T-helper 2 cell treated with Interferon-gamma antibody and Interleukin-4, amounts not matched to agents 5 μg/mL and 100 μg/mL, for 36 hours (primary cell): ENCODE results near the gene GGCT.
"Not testable (repeated sequence)": the region's sequence is repeated elsewhere in the genome, so short reads cannot be mapped to it uniquely, and the experiment has no call there.

Experiments used
- DNase-seq: peaks from one replicate; pipeline ENCODE4 v3.0.0; 2021; ENCODE audit warnings: low spot score
- H3K27ac Mint-ChIP-seq: one replicate; pipeline ENCODE4 v1.8.0; 2021; ENCODE audit warnings: mild to moderate bottlenecking, mixed read lengths
- H3K27me3 Mint-ChIP-seq: one replicate; pipeline ENCODE4 v1.8.0; 2021; ENCODE audit warnings: low read depth, mixed read lengths
- H3K36me3 Mint-ChIP-seq: one replicate; pipeline ENCODE4 v1.8.0; 2021; ENCODE audit warnings: low read depth, mixed read lengths
- H3K4me1 Mint-ChIP-seq: one replicate; pipeline ENCODE4 v1.8.0; 2021; ENCODE audit warnings: low read depth, mixed read lengths
- H3K4me3 Mint-ChIP-seq: one replicate; pipeline ENCODE4 v1.8.0; 2022; ENCODE audit warnings: mild to moderate bottlenecking, moderate library complexity, mixed read lengths
- H3K9me3 Mint-ChIP-seq: one replicate; pipeline ENCODE4 v1.8.0; 2021; ENCODE audit warnings: mixed read lengths

GGCT gene

GRCh38 chr7:30528779-30529178, 24.1 kb upstream of the GGCT start:
- H3K4me1 Mint-ChIP-seq: peaks cover 4% of the 10 kb centered on the region
- H3K27me3 Mint-ChIP-seq: no peaks in the 10 kb centered on the region
- H3K36me3 Mint-ChIP-seq: no peaks in the 10 kb centered on the region
- H3K27ac Mint-ChIP-seq: no peak overlapping the region
- no peak for DNase-seq
- no peaks in the 10 kb centered on the region for H3K9me3 Mint-ChIP-seq
- no peak overlapping the region for H3K4me3 Mint-ChIP-seq

- not testable (repeated sequence) for H3K4me3 Mint-ChIP-seq, H3K27me3 Mint-ChIP-seq, H3K4me1 Mint-ChIP-seq, H3K9me3 Mint-ChIP-seq, H3K36me3 Mint-ChIP-seq, H3K27ac Mint-ChIP-seq, DNase-seq
Measured at GRCh38 chr7:30527297-30527696, 22.7 kb upstream of the GGCT start.

DNA sequence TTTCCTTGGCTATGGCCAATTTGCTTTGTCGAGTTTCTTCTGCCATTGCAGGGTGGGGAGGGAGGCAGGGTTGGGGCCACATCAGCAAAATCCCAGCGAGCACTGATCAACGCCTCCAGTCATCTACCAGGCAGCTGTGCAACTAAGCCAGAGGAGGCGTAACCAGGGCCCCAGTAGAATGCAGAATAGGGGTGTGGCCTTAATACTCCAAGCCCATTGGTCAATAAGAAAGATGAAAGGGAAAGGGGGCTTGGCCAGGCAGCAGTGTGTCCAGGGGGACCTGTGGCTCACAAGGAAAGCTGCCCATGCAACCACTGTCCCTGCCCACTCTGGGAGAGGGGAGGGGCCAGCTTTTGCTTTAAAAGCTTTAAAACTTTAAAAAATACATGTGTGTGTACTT, 21.5 kb upstream of the GGCT start:
- no peaks in the 10 kb centered on the region for H3K9me3 Mint-ChIP-seq
- peaks cover 7% of the 10 kb centered on the region for H3K4me1 Mint-ChIP-seq
- no peaks in the 10 kb centered on the region for H3K36me3 Mint-ChIP-seq
- H3K27ac Mint-ChIP-seq: no peak overlapping the region
- no peak for DNase-seq
- no peaks in the 10 kb centered on the region for H3K27me3 Mint-ChIP-seq
- H3K4me3 Mint-ChIP-seq: no peak overlapping the region

- Mint-ChIP-seq H3K27me3 (no peaks in the 10 kb centered on the region), H3K27ac (no peak overlapping the region), H3K4me3 (no peak overlapping the region), H3K9me3 (no peaks in the 10 kb centered on the region), H3K4me1 (peaks cover 10% of the 10 kb centered on the region), H3K36me3 (no peaks in the 10 kb centered on the region)
- DNase-seq: no peak
Measured at GRCh38 chr7:30525429-30525828, 20.8 kb upstream of the GGCT start.

DNA sequence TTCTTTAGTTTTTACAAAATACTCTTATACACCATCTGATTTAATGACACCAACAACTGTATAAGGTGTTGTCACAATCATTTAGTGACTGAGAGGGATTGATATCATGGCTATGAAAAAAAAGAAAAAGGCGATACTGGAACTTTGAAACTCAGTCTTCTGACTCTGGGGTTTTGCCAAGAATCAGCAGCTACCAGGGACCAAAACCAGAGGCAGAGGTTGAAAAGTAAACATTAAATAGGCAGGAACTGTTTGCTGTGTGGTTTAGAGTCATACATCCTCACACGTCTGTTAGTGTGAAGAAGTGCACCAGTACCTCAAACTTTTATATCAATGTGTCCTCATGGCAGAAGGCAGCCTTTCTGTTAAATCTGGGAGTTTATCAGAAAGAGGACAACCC, 19.9 kb upstream of the GGCT start:
- Mint-ChIP-seq H3K9me3 (no peaks in the 10 kb centered on the region), H3K27me3 (no peaks in the 10 kb centered on the region), H3K27ac (peak overlapping the region; percentile 7), H3K36me3 (no peaks in the 10 kb centered on the region), H3K4me1 (peaks cover 10% of the 10 kb centered on the region), H3K4me3 (no peak overlapping the region)
- no peak for DNase-seq

DNA sequence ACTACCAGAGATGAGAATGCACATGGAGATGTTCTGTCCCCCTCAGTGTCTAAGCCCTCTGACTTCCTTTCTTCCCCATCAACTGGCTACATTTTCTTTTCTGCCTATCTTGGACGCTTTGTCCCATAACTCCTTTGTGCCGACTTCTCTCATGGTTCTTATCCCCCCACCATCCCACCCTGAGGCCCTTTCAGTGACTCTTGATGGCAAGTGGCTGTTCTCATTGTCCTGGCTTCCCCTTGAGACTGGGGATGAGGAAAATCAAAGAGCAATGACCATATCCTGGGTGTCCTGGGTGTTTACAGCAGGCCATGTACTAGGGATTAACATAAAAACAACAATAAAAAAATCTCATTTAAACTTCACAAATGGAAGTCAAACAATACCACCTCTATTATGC, 18.8 kb upstream of the GGCT start:
- Mint-ChIP-seq H3K4me1 (peaks cover 10% of the 10 kb centered on the region), H3K4me3 (no peak overlapping the region), H3K27me3 (no peaks in the 10 kb centered on the region), H3K27ac (no peak overlapping the region), H3K9me3 (no peaks in the 10 kb centered on the region), H3K36me3 (no peaks in the 10 kb centered on the region)
- DNase-seq: no peak

DNA sequence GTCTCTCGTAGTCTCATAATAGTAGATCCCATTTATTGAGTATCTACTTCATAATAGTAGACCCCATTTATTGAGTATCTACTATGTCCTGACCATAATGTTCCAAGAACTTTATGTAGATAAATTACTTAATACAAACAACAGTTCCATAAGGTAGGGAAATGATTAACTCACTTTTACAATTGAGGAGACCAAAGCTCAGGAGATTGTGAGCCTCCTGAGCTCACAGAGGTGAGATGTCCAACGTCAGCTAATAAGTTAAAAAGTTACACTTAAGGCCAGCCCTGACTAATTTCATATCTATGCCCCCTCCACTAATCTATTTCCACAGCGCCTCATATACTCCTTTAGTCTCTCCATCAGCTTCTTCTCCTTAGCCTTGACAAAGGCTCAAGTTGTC, 17.5 kb upstream of the GGCT start:
- Mint-ChIP-seq H3K27me3 (no peaks in the 10 kb centered on the region), H3K36me3 (no peaks in the 10 kb centered on the region), H3K9me3 (no peaks in the 10 kb centered on the region), H3K27ac (no peak overlapping the region), H3K4me3 (no peak overlapping the region), H3K4me1 (peaks cover 10% of the 10 kb centered on the region)
- DNase-seq: no peak

DNA sequence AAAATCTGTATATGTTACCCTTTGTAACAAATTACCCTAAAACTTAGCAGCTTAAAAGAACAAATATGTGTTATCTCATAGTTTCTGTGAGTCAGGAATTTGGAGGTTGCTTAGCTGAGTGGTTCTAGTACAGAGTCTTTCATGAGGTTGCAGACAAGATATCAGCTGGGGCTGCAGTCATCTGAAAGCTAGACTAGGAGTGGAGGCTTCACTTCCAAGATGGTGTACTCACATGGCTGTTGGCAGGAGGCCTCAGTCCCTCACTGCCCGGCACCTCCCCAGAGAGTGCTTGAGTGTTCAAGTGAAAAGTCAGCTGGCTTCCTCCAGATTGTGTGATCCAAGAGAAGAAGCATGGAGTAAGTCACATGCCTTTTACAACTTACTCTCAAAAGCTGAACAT, 16.9 kb upstream of the GGCT start:
- no peak overlapping the region for H3K27ac Mint-ChIP-seq
- DNase-seq: no peak
- no peaks in the 10 kb centered on the region for H3K27me3 Mint-ChIP-seq
- H3K36me3 Mint-ChIP-seq: no peaks in the 10 kb centered on the region
- H3K4me3 Mint-ChIP-seq: no peak overlapping the region
- H3K9me3 Mint-ChIP-seq: no peaks in the 10 kb centered on the region
- H3K4me1 Mint-ChIP-seq: peaks cover 10% of the 10 kb centered on the region

- no peaks in the 10 kb centered on the region for H3K27me3 Mint-ChIP-seq
- H3K9me3 Mint-ChIP-seq: no peaks in the 10 kb centered on the region
- no peak overlapping the region for H3K4me3 Mint-ChIP-seq
- DNase-seq: no peak
- H3K4me1 Mint-ChIP-seq: peaks cover 6% of the 10 kb centered on the region
- no peak overlapping the region for H3K27ac Mint-ChIP-seq
- H3K36me3 Mint-ChIP-seq: no peaks in the 10 kb centered on the region
Measured at GRCh38 chr7:30519122-30519521, 14.5 kb upstream of the GGCT start.

DNA sequence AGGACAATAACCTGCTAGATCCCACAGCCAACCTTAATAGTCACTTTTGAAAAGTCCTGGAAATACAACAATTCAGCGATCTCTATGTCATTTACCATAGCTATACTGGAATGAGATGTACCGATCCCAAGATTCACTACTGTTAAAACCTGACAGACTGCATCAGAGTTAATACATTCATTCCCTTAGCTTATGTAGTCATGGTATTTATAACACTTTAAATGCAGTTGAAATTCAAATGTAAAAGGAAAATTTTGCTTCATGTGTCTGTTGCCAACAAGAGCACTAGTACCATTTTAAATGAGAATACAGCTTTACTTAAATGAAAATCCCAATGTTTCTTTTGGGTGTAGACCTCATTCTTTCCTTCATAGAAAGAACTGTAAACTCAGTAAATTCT, 11.1 kb upstream of the GGCT start:
- Mint-ChIP-seq H3K27me3 (no peaks in the 10 kb centered on the region), H3K27ac (no peak overlapping the region), H3K9me3 (no peaks in the 10 kb centered on the region), H3K4me1 (peaks cover 7% of the 10 kb centered on the region), H3K4me3 (no peak overlapping the region), H3K36me3 (no peaks in the 10 kb centered on the region)
- no peak for DNase-seq

- Mint-ChIP-seq H3K4me1 (peaks cover 7% of the 10 kb centered on the region), H3K4me3 (no peak overlapping the region), H3K27ac (no peak overlapping the region), H3K27me3 (no peaks in the 10 kb centered on the region), H3K36me3 (no peaks in the 10 kb centered on the region), H3K9me3 (no peaks in the 10 kb centered on the region)
- no peak for DNase-seq
Measured at GRCh38 chr7:30514776-30515175, 10.1 kb upstream of the GGCT start.

DNA sequence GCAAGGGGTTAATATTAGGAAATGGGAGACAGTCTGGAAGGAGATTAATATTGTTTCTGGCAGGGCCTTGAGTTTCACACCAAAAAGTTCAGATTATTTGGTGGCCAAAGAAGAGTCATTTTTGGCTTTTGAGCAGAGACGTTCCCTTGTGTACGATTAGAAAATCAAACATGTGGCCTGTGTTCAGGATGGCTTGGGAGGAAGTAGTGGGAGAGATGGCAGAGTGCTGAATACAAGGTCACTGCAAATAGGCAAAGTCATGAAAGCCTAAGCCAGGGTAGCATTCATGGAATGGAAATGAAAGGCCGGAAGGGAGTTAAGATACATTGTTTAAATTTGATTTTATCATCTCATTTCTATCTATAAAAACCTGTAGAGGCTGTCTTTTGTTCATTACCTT, 9.5 kb upstream of the GGCT start:
- Mint-ChIP-seq H3K4me1 (peaks cover 12% of the 10 kb centered on the region), H3K27ac (no peak overlapping the region), H3K4me3 (no peak overlapping the region), H3K9me3 (no peaks in the 10 kb centered on the region), H3K36me3 (no peaks in the 10 kb centered on the region), H3K27me3 (no peaks in the 10 kb centered on the region)
- no peak for DNase-seq

- Mint-ChIP-seq H3K27ac (no peak overlapping the region), H3K4me3 (no peak overlapping the region), H3K4me1 (peaks cover 14% of the 10 kb centered on the region), H3K36me3 (no peaks in the 10 kb centered on the region), H3K9me3 (no peaks in the 10 kb centered on the region), H3K27me3 (no peaks in the 10 kb centered on the region)
- no peak for DNase-seq
Measured at GRCh38 chr7:30513762-30514161, 9.1 kb upstream of the GGCT start.

DNA sequence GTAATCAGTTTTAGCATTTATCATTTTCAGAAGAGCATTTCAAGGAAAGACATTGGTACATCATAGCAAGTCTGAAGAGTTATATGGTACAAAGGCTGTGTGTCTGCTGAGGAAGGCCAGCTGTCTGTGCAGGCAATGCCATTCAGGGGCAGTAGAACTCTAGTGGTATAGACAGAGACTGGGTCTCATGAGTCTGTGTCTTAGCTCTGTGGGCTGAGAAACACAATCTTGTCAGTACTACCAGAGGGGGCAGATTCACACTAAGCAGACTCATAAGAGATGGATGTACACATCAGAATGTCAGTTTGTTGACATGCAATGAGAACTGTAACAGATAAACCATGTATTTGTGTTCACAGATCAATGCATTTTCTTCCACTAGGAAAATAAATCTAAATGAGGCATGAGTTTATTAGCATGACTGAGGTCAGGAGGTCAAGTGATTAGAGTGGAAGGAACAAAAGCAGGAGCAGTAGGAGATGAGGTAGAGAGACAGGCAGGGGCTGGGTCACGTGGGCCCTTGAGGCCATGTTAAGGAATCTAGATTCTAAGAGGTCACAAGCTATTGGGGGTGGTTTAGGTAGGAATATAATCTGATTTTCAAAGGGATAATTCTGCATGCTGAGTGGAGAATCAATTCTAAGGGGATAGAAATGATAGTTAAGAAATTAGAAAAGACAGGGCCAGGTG, 7.5 kb upstream of the GGCT start:
- H3K4me3 Mint-ChIP-seq: no peak overlapping the region
- H3K4me1 Mint-ChIP-seq: peaks cover 14% of the 10 kb centered on the region
- no peak for DNase-seq
- H3K9me3 Mint-ChIP-seq: peaks cover 5% of the 10 kb centered on the region
- no peak overlapping the region for H3K27ac Mint-ChIP-seq
- peaks cover 4% of the 10 kb centered on the region for H3K36me3 Mint-ChIP-seq
- no peaks in the 10 kb centered on the region for H3K27me3 Mint-ChIP-seq

DNA sequence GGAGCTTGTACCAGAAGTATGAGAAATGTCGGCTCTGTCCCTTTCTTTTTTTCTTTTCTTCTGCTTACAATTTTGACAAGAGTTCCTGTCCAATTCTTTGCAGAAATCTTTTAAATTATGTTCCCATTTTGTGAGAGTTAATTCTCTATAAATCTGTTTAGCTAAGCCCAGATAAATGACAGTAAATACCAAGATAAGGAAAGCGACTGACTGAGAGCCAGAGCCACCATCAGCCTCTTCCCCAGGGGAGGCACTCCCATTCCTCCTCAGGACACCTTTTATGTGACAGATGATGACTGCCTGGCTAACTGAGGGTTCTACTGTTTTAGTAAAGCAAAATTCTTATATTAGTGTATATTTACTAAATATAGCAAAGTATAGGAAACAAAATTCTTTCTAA, 6.9 kb upstream of the GGCT start:
- Mint-ChIP-seq H3K9me3 (peaks cover 5% of the 10 kb centered on the region), H3K4me3 (no peak overlapping the region), H3K27me3 (no peaks in the 10 kb centered on the region), H3K27ac (no peak overlapping the region), H3K36me3 (peaks cover 4% of the 10 kb centered on the region), H3K4me1 (peaks cover 15% of the 10 kb centered on the region)
- DNase-seq: no peak
